ENCODE measurements around the gene PUSL1. TPM values are rescaled to one million over a fixed set of nuclear protein-coding genes. Genes with fewer than 3 reads are reported as not detected.

Gene PUSL1
- total and polyA plus RNA-seq, 2 of the 13 experiments (the other 11 are each of a cell fraction or from before 2014, with no cell fraction given) = 8.3 to 22.2 TPM

DNA sequence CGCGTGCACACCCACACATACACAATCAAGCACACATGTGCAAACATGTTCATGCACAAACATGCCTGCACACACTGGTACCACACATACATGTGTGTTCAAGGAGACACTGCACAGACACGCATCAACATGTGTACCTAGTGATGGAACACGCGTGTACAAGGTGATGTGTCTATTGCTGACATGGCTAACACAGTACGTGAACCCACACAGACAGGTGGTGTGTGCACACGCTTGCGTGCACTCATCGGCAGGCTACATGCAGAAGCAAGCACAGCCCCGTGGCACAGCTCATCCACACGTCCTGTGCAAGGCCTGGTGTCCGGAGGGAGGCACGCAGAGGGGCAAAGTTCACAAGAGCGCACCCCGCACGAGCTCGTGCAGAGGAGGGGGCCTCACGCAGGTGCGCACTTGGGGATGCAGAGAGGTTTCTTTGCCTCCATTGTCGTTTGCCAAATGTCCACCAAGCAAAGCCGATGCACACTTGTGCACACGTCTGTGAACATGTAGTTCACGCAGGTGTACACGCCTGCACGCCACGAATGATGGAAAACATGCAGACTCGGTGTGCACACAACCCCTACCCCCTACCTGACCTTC is 1.6 kb upstream of the PUSL1 start (continued):
- TF ChIP-seq FOXP4 (CRISPR knock-in tag; IDR thresholded peaks at IDR 0.05) (peak; percentile 30; the same call in 1 of the 2 replicates), CHD2 (IDR thresholded peaks at IDR 0.05; ENCODE audit: low read depth, low read length) (no peak), CCDC6 (CRISPR knock-in tag; IDR thresholded peaks at IDR 0.05) (0 out of 2 replicates have a peak, but pooled peaks have one; percentile 39), ARNT2 (CRISPR knock-in tag; IDR thresholded peaks at IDR 0.05; ENCODE audit: low read depth) (0 out of 2 replicates have a peak, but pooled peaks have one; percentile 56), ZBTB38 (CRISPR knock-in tag; IDR thresholded peaks at IDR 0.05) (0 out of 2 replicates have a peak, but pooled peaks have one; percentile 70), ZNF891 (CRISPR knock-in tag; IDR thresholded peaks at IDR 0.05) (0 out of 2 replicates have a peak, but pooled peaks have one; percentile 12), U2AF2 (IDR thresholded peaks at IDR 0.05; ENCODE audit: low read depth, low read length) (no peak), ZNF788 (CRISPR knock-in tag; IDR thresholded peaks at IDR 0.05; ENCODE audit: borderline replicate concordance) (no peak), ETV5 (CRISPR knock-in tag; IDR thresholded peaks at IDR 0.05; ENCODE audit: borderline replicate concordance) (peak; percentile 38), RARA (CRISPR knock-in tag; IDR thresholded peaks at IDR 0.05) (peak; percentile 49; the same call in 1 of the 2 replicates), ZNF484 (CRISPR knock-in tag; IDR thresholded peaks at IDR 0.05; ENCODE audit: borderline replicate concordance, low read depth) (no peak), ZNF724P (CRISPR knock-in tag; IDR thresholded peaks at IDR 0.05; ENCODE audit: borderline replicate concordance) (no peak), ZNF20 (CRISPR knock-in tag; IDR thresholded peaks at IDR 0.05) (no peak), ZNF3 (CRISPR knock-in tag; IDR thresholded peaks at IDR 0.05) (no peak), MEIS1 (CRISPR knock-in tag; IDR thresholded peaks at IDR 0.05; ENCODE audit: borderline replicate concordance) (no peak), TRIM22 (IDR thresholded peaks at IDR 0.05) (no peak), GATAD1 (CRISPR knock-in tag; IDR thresholded peaks at IDR 0.05) (0 out of 2 replicates have a peak, but pooled peaks have one; percentile 30), ZNF33B (CRISPR knock-in tag; IDR thresholded peaks at IDR 0.05) (no peak), SMAD1 (CRISPR knock-in tag; IDR thresholded peaks at IDR 0.05; ENCODE audit: borderline replicate concordance, low read depth) (0 out of 2 replicates have a peak, but pooled peaks have one; percentile 65), ZNF570 (CRISPR knock-in tag; IDR thresholded peaks at IDR 0.05; ENCODE audit: borderline replicate concordance) (no peak), THAP11 (CRISPR knock-in tag; IDR thresholded peaks at IDR 0.05) (peak; percentile 62), FOXK1 (CRISPR knock-in tag; IDR thresholded peaks at IDR 0.05; ENCODE audit: borderline replicate concordance, low read depth) (no peak), NCOR1 (IDR thresholded peaks at IDR 0.05; ENCODE audit: borderline replicate concordance, low read length) (peak; percentile 43; the same call in 1 of the 2 replicates), HOXA3 (CRISPR knock-in tag; IDR thresholded peaks at IDR 0.05) (peak; percentile 74), KLF15 (CRISPR knock-in tag; IDR thresholded peaks at IDR 0.05; ENCODE audit: borderline replicate concordance) (no peak), KLF16 (CRISPR knock-in tag; IDR thresholded peaks at IDR 0.05) (peak in 1 of 2 experiments; percentile 66; a peak in 1 of 4 replicates), SYNCRIP (IDR thresholded peaks at IDR 0.05; ENCODE audit: insufficient read depth, low read depth, low read length) (no peak), CREB1 (IDR thresholded peaks at IDR 0.05) (no peak), CREB1 (CRISPR knock-in tag; IDR thresholded peaks at IDR 0.05) (peak; percentile 39; the same call in 1 of the 2 replicates), ZNF564 (CRISPR knock-in tag; IDR thresholded peaks at IDR 0.05) (no peak)

Data from HepG2 (cell line).